Neural progenitor cell (in vitro differentiated cells): Measurements from ENCODE around the gene IPP. TPM values are rescaled to one million over a fixed set of nuclear protein-coding genes. Genes with fewer than 3 reads are reported as not detected.

Experiments used
- DNase-seq: peaks from one replicate; pipeline ENCODE4 v3.0.0-alpha.2; 2016; ENCODE audit warnings: low spot score
- H2AFZ ChIP-seq: fragments of 200-600 bp; sonication (generic); replicated peaks from 2 replicates; pipeline ENCODE4 v1.6.1; 2016; ENCODE audit warnings: antibody characterized with exemption
- H3F3A ChIP-seq: fragments of 200-600 bp; sonication (generic); 2 replicates; pipeline ENCODE4 v1.6.1; 2016; ENCODE audit warnings: antibody characterized with exemption, low read depth
- H3K27ac ChIP-seq: fragments of 200-600 bp; sonication (generic); 2 replicates; pipeline ENCODE4 v1.5.1; 2016; ENCODE audit warnings: mild to moderate bottlenecking
- H3K27me3 ChIP-seq: fragments of 200-600 bp; sonication (generic); 2 replicates; pipeline ENCODE4 v1.6.1; 2016; ENCODE audit warnings: mild to moderate bottlenecking, moderate library complexity
- H3K36me3 ChIP-seq: fragments of 200-600 bp; sonication (generic); 2 replicates; pipeline ENCODE4 v1.5.1; 2016
- H3K4me1 ChIP-seq: fragments of 200-600 bp; sonication (generic); 2 replicates; pipeline ENCODE4 v1.6.1; 2016; ENCODE audit warnings: mixed run types
- H3K4me2 ChIP-seq: fragments of 200-600 bp; sonication (generic); 2 replicates; pipeline ENCODE4 v1.6.1; 2016
- H3K4me3 ChIP-seq: fragments of 200-600 bp; sonication (generic); 2 replicates; pipeline ENCODE4 v1.5.1; 2016
- H3K79me2 ChIP-seq: fragments of 200-600 bp; sonication (generic); 2 replicates; pipeline ENCODE4 v1.6.1; 2016; ENCODE audit warnings: low read depth
- H3K9ac ChIP-seq: fragments of 200-600 bp; sonication (generic); 2 replicates; pipeline ENCODE4 v1.6.1; 2016
- H3K9me3 ChIP-seq: fragments of 200-600 bp; sonication (generic); 2 replicates; pipeline ENCODE4 v1.5.1; 2016; ENCODE audit warnings: low read depth
- H4K20me1 ChIP-seq: fragments of 200-600 bp; sonication (generic); 2 replicates; pipeline ENCODE4 v1.6.1; 2016; ENCODE audit warnings: low read depth
- H3K27ac Mint-ChIP-seq: 3 replicates; pipeline ENCODE4 v1.8.0; 2021; ENCODE audit warnings: mixed read lengths
- H3K27me3 Mint-ChIP-seq: 2 replicates; pipeline ENCODE4 v1.8.0; 2022; ENCODE audit warnings: low read depth, mild to moderate bottlenecking, inconsistent platforms, moderate library complexity, mixed read lengths; ENCODE audit not compliant: insufficient read depth
- H3K36me3 Mint-ChIP-seq: 3 replicates; pipeline ENCODE4 v1.8.0; 2021; ENCODE audit warnings: mixed read lengths
- H3K4me1 Mint-ChIP-seq: 3 replicates; pipeline ENCODE4 v1.8.0; 2021; ENCODE audit warnings: mixed read lengths
- H3K4me3 Mint-ChIP-seq: 3 replicates; pipeline ENCODE4 v1.8.0; 2021; ENCODE audit warnings: mild to moderate bottlenecking, moderate library complexity, mixed read lengths
- H3K9me3 Mint-ChIP-seq: 3 replicates; pipeline ENCODE4 v1.8.0; 2020; ENCODE audit warnings: mixed read lengths
- EZH2 ChIP-seq: fragments of 200-600 bp; sonication (generic); IDR thresholded peaks from 2 replicates; pipeline ENCODE4 v1.6.1; 2017; ENCODE audit warnings: antibody characterized with exemption, mild to moderate bottlenecking, moderate library complexity
- EZH2phosphoT487 ChIP-seq: fragments of 200-600 bp; sonication (generic); IDR thresholded peaks from 2 replicates; pipeline ENCODE4 v1.6.1; 2017; ENCODE audit warnings: antibody characterized with exemption
- total RNA-seq: library from RNA; depleted of rRNA; stranded (reverse); fragments of >200 nt; gene quantifications from 2 replicates; pipeline ENCODE4 v1.2.3, GENCODE V29; 2015; ENCODE audit warnings: low replicate concordance
- TF ChIP-seq, protein P1 (sequence below): fragments of 200-600 bp; sonication (generic); IDR thresholded peaks from 2 replicates; pipeline ENCODE4 v1.5.1; 2017; ENCODE audit warnings: antibody characterized with exemption, mild to moderate bottlenecking

The IPP gene
- total RNA-seq, 1 donor from 2014 or later = 15.0 TPM

- H3K9me3 ChIP-seq = no peaks in the 10 kb centered on the region
- H3K4me1 ChIP-seq = no peaks in the 10 kb centered on the region
- Mint-ChIP-seq H3K36me3 (peaks cover 35% of the 10 kb centered on the region), H3K4me3 (no peak overlapping the region), H3K4me1 (peaks cover 4% of the 10 kb centered on the region), H3K27ac (no peak overlapping the region), H3K27me3 (peaks cover 4% of the 10 kb centered on the region), H3K9me3 (peaks cover 8% of the 10 kb centered on the region)
- no peak for TF ChIP-seq EZH2phosphoT487
- TF ChIP-seq EZH2 = no peak
- TF ChIP-seq, protein P1, sequence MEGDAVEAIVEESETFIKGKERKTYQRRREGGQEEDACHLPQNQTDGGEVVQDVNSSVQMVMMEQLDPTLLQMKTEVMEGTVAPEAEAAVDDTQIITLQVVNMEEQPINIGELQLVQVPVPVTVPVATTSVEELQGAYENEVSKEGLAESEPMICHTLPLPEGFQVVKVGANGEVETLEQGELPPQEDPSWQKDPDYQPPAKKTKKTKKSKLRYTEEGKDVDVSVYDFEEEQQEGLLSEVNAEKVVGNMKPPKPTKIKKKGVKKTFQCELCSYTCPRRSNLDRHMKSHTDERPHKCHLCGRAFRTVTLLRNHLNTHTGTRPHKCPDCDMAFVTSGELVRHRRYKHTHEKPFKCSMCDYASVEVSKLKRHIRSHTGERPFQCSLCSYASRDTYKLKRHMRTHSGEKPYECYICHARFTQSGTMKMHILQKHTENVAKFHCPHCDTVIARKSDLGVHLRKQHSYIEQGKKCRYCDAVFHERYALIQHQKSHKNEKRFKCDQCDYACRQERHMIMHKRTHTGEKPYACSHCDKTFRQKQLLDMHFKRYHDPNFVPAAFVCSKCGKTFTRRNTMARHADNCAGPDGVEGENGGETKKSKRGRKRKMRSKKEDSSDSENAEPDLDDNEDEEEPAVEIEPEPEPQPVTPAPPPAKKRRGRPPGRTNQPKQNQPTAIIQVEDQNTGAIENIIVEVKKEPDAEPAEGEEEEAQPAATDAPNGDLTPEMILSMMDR = no peak
- peaks cover 82% of the 10 kb centered on the region for H4K20me1 ChIP-seq
- no peaks in the 10 kb centered on the region for H3K27me3 ChIP-seq
- no peak overlapping the region for H3K27ac ChIP-seq
- H3F3A ChIP-seq = no peaks in the 10 kb centered on the region
- no peaks in the 10 kb centered on the region for H3K36me3 ChIP-seq
- H3K9ac ChIP-seq = no peak overlapping the region
- H3K4me2 ChIP-seq = no peak overlapping the region
- no peak overlapping the region for H3K4me3 ChIP-seq
- no peak for DNase-seq
- H3K79me2 ChIP-seq = peaks cover 100% of the 10 kb centered on the region
- H2AFZ ChIP-seq = no peak overlapping the region
These were observed 81.1 kb downstream of the IPP start for GRCh38 chr1:45669379-45669778.

- Histone ChIP-seq H4K20me1 (peaks cover 81% of the 10 kb centered on the region), H3K9ac (no peak overlapping the region), H3K27ac (no peak overlapping the region), H2AFZ (no peak overlapping the region), H3K36me3 (no peaks in the 10 kb centered on the region), H3K9me3 (no peaks in the 10 kb centered on the region), H3K79me2 (peaks cover 100% of the 10 kb centered on the region), H3F3A (no peaks in the 10 kb centered on the region), H3K4me1 (no peaks in the 10 kb centered on the region), H3K4me3 (no peak overlapping the region), H3K4me2 (no peak overlapping the region), H3K27me3 (no peaks in the 10 kb centered on the region)
- Mint-ChIP-seq H3K9me3 (peaks cover 8% of the 10 kb centered on the region), H3K4me3 (no peak overlapping the region), H3K27ac (no peak overlapping the region), H3K36me3 (peaks cover 34% of the 10 kb centered on the region), H3K4me1 (peaks cover 4% of the 10 kb centered on the region), H3K27me3 (peaks cover 4% of the 10 kb centered on the region)
- no peak for TF ChIP-seq EZH2phosphoT487
- TF ChIP-seq, protein P1 = no peak
- no peak for TF ChIP-seq EZH2
- DNase-seq = no peak
These were observed 81.9 kb downstream of the IPP start for GRCh38 chr1:45668526-45668925.

DNA sequence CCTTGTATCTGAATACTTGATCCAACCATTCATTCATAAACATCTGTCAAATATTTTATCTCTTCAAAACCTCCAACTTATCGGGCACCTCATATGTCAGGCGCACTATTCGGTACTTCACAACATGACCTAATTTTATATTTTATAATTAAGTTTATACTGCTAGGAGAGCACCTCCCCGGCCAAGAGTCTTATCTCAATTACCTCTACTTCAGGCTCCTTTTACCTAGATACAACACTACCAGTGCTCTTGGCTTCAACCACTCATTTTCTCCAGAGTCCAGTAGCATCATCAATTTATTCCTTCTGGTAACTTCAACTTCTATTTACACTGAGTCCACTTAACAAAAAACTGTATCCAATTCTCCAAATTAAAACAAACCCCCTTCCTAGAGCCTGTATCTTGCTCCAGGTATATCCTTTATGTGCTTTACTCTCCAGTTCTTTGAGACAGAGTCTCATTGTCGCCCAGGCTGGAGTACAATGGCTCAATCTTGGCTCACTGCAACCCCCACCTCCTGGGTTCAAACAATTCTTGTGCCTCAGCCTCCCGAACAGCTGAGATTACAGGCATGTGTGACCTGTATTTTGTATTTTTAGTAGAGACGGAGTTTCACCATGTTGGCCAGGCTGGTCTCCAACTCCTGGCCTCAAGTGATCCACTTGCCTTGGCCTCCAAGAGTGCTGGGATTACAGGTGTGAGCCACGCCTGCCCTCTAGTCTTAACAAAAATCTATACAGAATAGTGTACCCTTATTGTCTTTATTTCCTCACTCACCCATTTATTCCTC lies 82.9 kb downstream of the IPP start:
- no peak overlapping the region for H3K4me2 ChIP-seq
- H3K27ac ChIP-seq = no peak overlapping the region
- peaks cover 26% of the 10 kb centered on the region for H3K36me3 Mint-ChIP-seq
- H3K4me1 ChIP-seq = no peaks in the 10 kb centered on the region
- H3K4me1 Mint-ChIP-seq = peaks cover 4% of the 10 kb centered on the region
- H3K9me3 Mint-ChIP-seq = peaks cover 3% of the 10 kb centered on the region
- H2AFZ ChIP-seq = no peak overlapping the region
- no peaks in the 10 kb centered on the region for H3K27me3 ChIP-seq
- no peak overlapping the region for H3K4me3 ChIP-seq
- peaks cover 2% of the 10 kb centered on the region for H3K27me3 Mint-ChIP-seq
- no peak for DNase-seq
- peaks cover 81% of the 10 kb centered on the region for H4K20me1 ChIP-seq
- H3K79me2 ChIP-seq = peaks cover 100% of the 10 kb centered on the region
- H3K36me3 ChIP-seq = no peaks in the 10 kb centered on the region
- H3K9me3 ChIP-seq = no peaks in the 10 kb centered on the region
- no peak overlapping the region for H3K4me3 Mint-ChIP-seq
- no peak overlapping the region for H3K9ac ChIP-seq
- H3K27ac Mint-ChIP-seq = no peak overlapping the region
- no peaks in the 10 kb centered on the region for H3F3A ChIP-seq
- TF ChIP-seq EZH2 = no peak
- TF ChIP-seq, protein P1 = no peak
- TF ChIP-seq EZH2phosphoT487 = no peak
